ENCODE results near the gene CLEC2D.
"Not testable (repeated sequence)": the region's sequence is repeated elsewhere in the genome, so short reads cannot be mapped to it uniquely, and the experiment has no call there.

The CLEC2D gene

GRCh38 chr12:9673404-9674225 is 4.1 kb downstream of the CLEC2D start:
- Mint-ChIP-seq H3K27me3 (peaks cover 2% of the 10 kb centered on the region), H3K36me3 (ENCODE audit: low read depth) (peaks cover 88% of the 10 kb centered on the region), H3K4me1 (peaks cover 64% of the 10 kb centered on the region), H3K4me3 (peak overlapping the region; percentile 91), H3K27ac (peak overlapping the region; percentile 99), H3K9me3 (no peaks in the 10 kb centered on the region)
- ATAC-seq = peak; percentile 53
- DNase-seq = peak; percentile 78

GRCh38 chr12:9674226-9674590 is 4.7 kb downstream of the CLEC2D start:
- DNase-seq (no peak), ATAC-seq (peak; percentile 6)
- Mint-ChIP-seq H3K9me3 (peaks cover under 1% of the 10 kb centered on the region), H3K27ac (peak overlapping the region; percentile 99), H3K4me1 (peaks cover 64% of the 10 kb centered on the region), H3K4me3 (peak overlapping the region; percentile 91), H3K36me3 (ENCODE audit: low read depth) (peaks cover 91% of the 10 kb centered on the region), H3K27me3 (peaks cover 2% of the 10 kb centered on the region)

GRCh38 chr12:9682508-9682907 is 13.0 kb downstream of the CLEC2D start:
- Mint-ChIP-seq H3K9me3 (peaks cover 46% of the 10 kb centered on the region), H3K4me3 (peak overlapping the region; percentile 63), H3K27ac (peak overlapping the region; percentile 70), H3K36me3 (ENCODE audit: low read depth) (peaks cover 91% of the 10 kb centered on the region), H3K4me1 (peaks cover 86% of the 10 kb centered on the region)
- not testable (repeated sequence) for ATAC-seq, H3K27me3 Mint-ChIP-seq, DNase-seq

- Mint-ChIP-seq H3K27ac (peak overlapping the region; percentile 70), H3K36me3 (ENCODE audit: low read depth) (peaks cover 90% of the 10 kb centered on the region), H3K4me1 (peaks cover 84% of the 10 kb centered on the region), H3K4me3 (peak overlapping the region; percentile 63), H3K9me3 (peaks cover 46% of the 10 kb centered on the region)
- not testable (repeated sequence) for ATAC-seq, H3K27me3 Mint-ChIP-seq, DNase-seq
These were observed 13.4 kb downstream of the CLEC2D start for GRCh38 chr12:9682949-9683348.

- not testable (repeated sequence) for H3K27me3 Mint-ChIP-seq, DNase-seq
- Mint-ChIP-seq H3K4me1 (peaks cover 78% of the 10 kb centered on the region), H3K9me3 (peaks cover 46% of the 10 kb centered on the region), H3K27ac (peak overlapping the region; percentile 70), H3K36me3 (ENCODE audit: low read depth) (peaks cover 92% of the 10 kb centered on the region), H3K4me3 (peak overlapping the region; percentile 63)
- peak; percentile 37 for ATAC-seq
These were observed 15.9 kb downstream of the CLEC2D start for GRCh38 chr12:9685366-9685765.

GRCh38 chr12:9685915-9686314 is 16.4 kb downstream of the CLEC2D start:
- H3K9me3 Mint-ChIP-seq = peaks cover 42% of the 10 kb centered on the region
- peak; percentile 18 for ATAC-seq
- H3K4me3 Mint-ChIP-seq = no peak overlapping the region
- no peaks in the 10 kb centered on the region for H3K27me3 Mint-ChIP-seq
- peak overlapping the region; percentile 70 for H3K27ac Mint-ChIP-seq
- no peak for DNase-seq
- peaks cover 73% of the 10 kb centered on the region for H3K4me1 Mint-ChIP-seq
- H3K36me3 Mint-ChIP-seq (ENCODE audit: low read depth) = peaks cover 91% of the 10 kb centered on the region

GRCh38 chr12:9687228-9687627 is 17.7 kb downstream of the CLEC2D start:
- H3K9me3 Mint-ChIP-seq = peaks cover 45% of the 10 kb centered on the region
- DNase-seq (no peak), ATAC-seq (peak; percentile 70)
- H3K27ac Mint-ChIP-seq = peak overlapping the region; percentile 49
- H3K4me1 Mint-ChIP-seq = peaks cover 67% of the 10 kb centered on the region
- H3K36me3 Mint-ChIP-seq (ENCODE audit: low read depth) = peaks cover 92% of the 10 kb centered on the region
- H3K4me3 Mint-ChIP-seq = no peak overlapping the region
- no peaks in the 10 kb centered on the region for H3K27me3 Mint-ChIP-seq

- no peak for DNase-seq
- ATAC-seq = no peak
- peaks cover 48% of the 10 kb centered on the region for H3K9me3 Mint-ChIP-seq
- peak overlapping the region; percentile 67 for H3K27ac Mint-ChIP-seq
- H3K4me1 Mint-ChIP-seq = peaks cover 39% of the 10 kb centered on the region
- no peak overlapping the region for H3K4me3 Mint-ChIP-seq
- H3K36me3 Mint-ChIP-seq (ENCODE audit: low read depth) = peaks cover 95% of the 10 kb centered on the region
- H3K27me3 Mint-ChIP-seq = no peaks in the 10 kb centered on the region
These were observed 23.4 kb downstream of the CLEC2D start for GRCh38 chr12:9692909-9693308.

- H3K4me3 Mint-ChIP-seq = no peak overlapping the region
- H3K36me3 Mint-ChIP-seq (ENCODE audit: low read depth) = peaks cover 82% of the 10 kb centered on the region
- DNase-seq (no peak), ATAC-seq (no peak)
- peaks cover 45% of the 10 kb centered on the region for H3K9me3 Mint-ChIP-seq
- H3K27ac Mint-ChIP-seq = no peak overlapping the region
- H3K27me3 Mint-ChIP-seq = no peaks in the 10 kb centered on the region
- peaks cover 44% of the 10 kb centered on the region for H3K4me1 Mint-ChIP-seq
These were observed 24.7 kb downstream of the CLEC2D start for GRCh38 chr12:9694241-9694640.

- H3K4me1 Mint-ChIP-seq = peaks cover 44% of the 10 kb centered on the region
- H3K36me3 Mint-ChIP-seq (ENCODE audit: low read depth) = peaks cover 72% of the 10 kb centered on the region
- peaks cover 37% of the 10 kb centered on the region for H3K9me3 Mint-ChIP-seq
- not testable (repeated sequence) for ATAC-seq, H3K27me3 Mint-ChIP-seq, H3K4me3 Mint-ChIP-seq, DNase-seq
- H3K27ac Mint-ChIP-seq = peak overlapping the region; percentile 21
These were observed 25.6 kb downstream of the CLEC2D start for GRCh38 chr12:9695150-9695549.

GRCh38 chr12:9695661-9696060 is 26.1 kb downstream of the CLEC2D start:
- DNase-seq, H3K4me3 Mint-ChIP-seq, ATAC-seq, H3K27me3 Mint-ChIP-seq: not testable (repeated sequence)
- Mint-ChIP-seq H3K4me1 (peaks cover 49% of the 10 kb centered on the region), H3K27ac (peak overlapping the region; percentile 21), H3K36me3 (ENCODE audit: low read depth) (peaks cover 69% of the 10 kb centered on the region), H3K9me3 (peaks cover 38% of the 10 kb centered on the region)

GRCh38 chr12:9697619-9698018 is 28.1 kb downstream of the CLEC2D start:
- DNase-seq = no peak
- no peak for ATAC-seq
- Mint-ChIP-seq H3K27ac (no peak overlapping the region), H3K36me3 (ENCODE audit: low read depth) (peaks cover 50% of the 10 kb centered on the region), H3K4me1 (peaks cover 68% of the 10 kb centered on the region), H3K27me3 (no peaks in the 10 kb centered on the region), H3K4me3 (no peak overlapping the region), H3K9me3 (peaks cover 25% of the 10 kb centered on the region)

GRCh38 chr12:9698681-9699080 is 29.2 kb downstream of the CLEC2D start:
- H3K27me3 Mint-ChIP-seq = no peaks in the 10 kb centered on the region
- no peak for DNase-seq
- H3K27ac Mint-ChIP-seq = no peak overlapping the region
- peaks cover 20% of the 10 kb centered on the region for H3K9me3 Mint-ChIP-seq
- no peak for ATAC-seq
- no peak overlapping the region for H3K4me3 Mint-ChIP-seq
- H3K36me3 Mint-ChIP-seq (ENCODE audit: low read depth) = peaks cover 40% of the 10 kb centered on the region
- H3K4me1 Mint-ChIP-seq = peaks cover 69% of the 10 kb centered on the region

GRCh38 chr12:9699269-9699897 is 29.9 kb downstream of the CLEC2D start:
- Mint-ChIP-seq H3K36me3 (ENCODE audit: low read depth) (peaks cover 34% of the 10 kb centered on the region), H3K4me3 (no peak overlapping the region), H3K27ac (peak overlapping the region; percentile 12), H3K4me1 (peaks cover 68% of the 10 kb centered on the region), H3K27me3 (no peaks in the 10 kb centered on the region), H3K9me3 (peaks cover 23% of the 10 kb centered on the region)
- ATAC-seq = peak; percentile 18
- no peak for DNase-seq

Data from activated naive CD8-positive, alpha-beta T cell treated with anti-CD3 and anti-CD28 coated beads, Interleukin-2, amount 50 U/mL, for 24 hours (primary cell).